ENCODE results near the gene PAX2.

DNA sequence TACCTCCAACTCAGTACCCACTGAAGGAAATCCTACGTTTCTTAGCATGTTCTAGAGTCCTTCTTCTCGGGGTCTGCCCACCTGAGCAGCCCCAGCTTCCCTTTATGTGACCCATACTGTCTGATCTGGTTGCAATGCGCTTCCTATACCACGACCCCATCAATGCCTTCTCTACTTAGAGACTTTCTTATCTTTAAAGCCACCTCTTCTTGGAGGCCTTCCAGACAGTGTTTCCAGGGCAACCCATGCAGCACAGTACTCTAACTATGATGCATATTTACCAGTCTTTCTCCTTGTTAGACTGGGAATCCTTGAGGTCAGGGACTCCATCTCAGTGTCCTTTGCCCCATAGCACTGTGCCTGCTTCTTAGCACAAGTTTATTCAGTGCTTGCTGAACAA, 112.9 kb downstream of the PAX2 start:
- TF ChIP-seq ZFP30 (CRISPR knock-in tag; IDR thresholded peaks at IDR 0.05) (no peak), PATZ1 (CRISPR knock-in tag; IDR thresholded peaks at IDR 0.05; ENCODE audit: borderline replicate concordance) (no peak), ZFP3 (CRISPR knock-in tag; IDR thresholded peaks at IDR 0.05) (no peak), ISL1 (CRISPR knock-in tag; IDR thresholded peaks at IDR 0.05) (no peak)
- TF ChIP-seq, protein P1, sequence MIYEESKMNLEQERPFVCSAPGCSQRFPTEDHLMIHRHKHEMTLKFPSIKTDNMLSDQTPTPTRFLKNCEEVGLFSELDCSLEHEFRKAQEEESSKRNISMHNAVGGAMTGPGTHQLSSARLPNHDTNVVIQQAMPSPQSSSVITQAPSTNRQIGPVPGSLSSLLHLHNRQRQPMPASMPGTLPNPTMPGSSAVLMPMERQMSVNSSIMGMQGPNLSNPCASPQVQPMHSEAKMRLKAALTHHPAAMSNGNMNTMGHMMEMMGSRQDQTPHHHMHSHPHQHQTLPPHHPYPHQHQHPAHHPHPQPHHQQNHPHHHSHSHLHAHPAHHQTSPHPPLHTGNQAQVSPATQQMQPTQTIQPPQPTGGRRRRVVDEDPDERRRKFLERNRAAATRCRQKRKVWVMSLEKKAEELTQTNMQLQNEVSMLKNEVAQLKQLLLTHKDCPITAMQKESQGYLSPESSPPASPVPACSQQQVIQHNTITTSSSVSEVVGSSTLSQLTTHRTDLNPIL (CRISPR knock-in tag; IDR thresholded peaks at IDR 0.05; ENCODE audit: low read depth), result no peak

Measured in SK-N-SH treated with all-trans-retinoic acid at 6 μM for 48 hours (cell line).